CD4-positive, alpha-beta T cell treated with Interleukin-6 at 100 ng/mL for 8 hours (primary cell): Measurements from ENCODE around the gene ZNF334.

Experiments
- DNase-seq: peaks from one replicate; pipeline ENCODE4 v3.0.0-alpha.2; 2020; ENCODE audit warnings: mixed read lengths, low spot score

ZNF334 gene

GRCh38 chr20:46485431-46485830, 27.9 kb downstream of the ZNF334 start:
- no peak for DNase-seq

- no peak for DNase-seq
Observed at GRCh38 chr20:46484954-46485353, 28.4 kb downstream of the ZNF334 start.

GRCh38 chr20:46483879-46484278, 29.5 kb downstream of the ZNF334 start:
- no peak for DNase-seq

GRCh38 chr20:46482864-46483263, 30.5 kb downstream of the ZNF334 start:
- DNase-seq, result no peak

GRCh38 chr20:46477640-46478039, 35.7 kb downstream of the ZNF334 start:
- no peak for DNase-seq

GRCh38 chr20:46477225-46477624, 36.1 kb downstream of the ZNF334 start:
- DNase-seq, result no peak

GRCh38 chr20:46468508-46468907, 44.9 kb downstream of the ZNF334 start:
- no peak for DNase-seq

GRCh38 chr20:46464451-46464850, 48.9 kb downstream of the ZNF334 start:
- no peak for DNase-seq

- DNase-seq, result no peak
Observed at GRCh38 chr20:46463852-46464251, 49.5 kb downstream of the ZNF334 start.

- DNase-seq, result no peak
Observed at GRCh38 chr20:46461808-46462207, 51.6 kb downstream of the ZNF334 start.

GRCh38 chr20:46458866-46459750, 54.3 kb downstream of the ZNF334 start:
- no peak for DNase-seq

- DNase-seq, result no peak
Observed at GRCh38 chr20:46456255-46457028, 56.9 kb downstream of the ZNF334 start.

- no peak for DNase-seq
Observed at GRCh38 chr20:46455729-46456128, 57.6 kb downstream of the ZNF334 start.
